LNCaP clone FGC (cell line): Measurements from ENCODE around the gene TMEM138.

ENCODE experiments used
- DNase-seq: peaks from one replicate; pipeline ENCODE4 v3.0.0-alpha.2; 2011; ENCODE audit warnings: low read depth
- H3K4me3 ChIP-seq: 2 replicates; pipeline ENCODE4 v1.5.1; 2011; ENCODE audit warnings: mild to moderate bottlenecking, low read depth, low read length, control low read depth
- TF ChIP-seq, protein P1 (sequence below): IDR thresholded peaks from 2 replicates; pipeline ENCODE4 v1.5.1; 2012; ENCODE audit warnings: mild to moderate bottlenecking; ENCODE audit not compliant: control insufficient read depth, insufficient read depth; ENCODE audit errors: extremely low read depth

Gene TMEM138

DNA sequence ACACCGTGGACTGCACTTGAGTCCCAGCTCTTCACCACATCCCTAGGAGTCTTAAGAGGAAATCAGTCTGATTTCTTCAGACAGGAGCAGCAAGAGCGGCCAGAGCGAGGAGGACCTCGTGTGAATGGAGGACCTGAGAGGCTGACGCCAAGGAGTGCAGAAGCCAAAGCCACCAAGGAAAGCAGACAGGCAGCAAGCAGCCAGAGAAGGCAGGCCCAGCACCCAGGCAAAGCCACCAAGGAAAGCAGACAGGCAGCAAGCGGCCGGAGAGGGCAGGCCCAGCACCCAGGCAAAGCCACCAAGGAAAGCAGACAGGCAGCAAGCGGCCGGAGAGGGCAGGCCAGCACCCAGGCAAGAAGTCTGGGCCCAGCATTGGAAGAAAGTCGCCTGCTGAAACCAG lies 12.3 kb upstream of the TMEM138 start:
- TF ChIP-seq, protein P1, sequence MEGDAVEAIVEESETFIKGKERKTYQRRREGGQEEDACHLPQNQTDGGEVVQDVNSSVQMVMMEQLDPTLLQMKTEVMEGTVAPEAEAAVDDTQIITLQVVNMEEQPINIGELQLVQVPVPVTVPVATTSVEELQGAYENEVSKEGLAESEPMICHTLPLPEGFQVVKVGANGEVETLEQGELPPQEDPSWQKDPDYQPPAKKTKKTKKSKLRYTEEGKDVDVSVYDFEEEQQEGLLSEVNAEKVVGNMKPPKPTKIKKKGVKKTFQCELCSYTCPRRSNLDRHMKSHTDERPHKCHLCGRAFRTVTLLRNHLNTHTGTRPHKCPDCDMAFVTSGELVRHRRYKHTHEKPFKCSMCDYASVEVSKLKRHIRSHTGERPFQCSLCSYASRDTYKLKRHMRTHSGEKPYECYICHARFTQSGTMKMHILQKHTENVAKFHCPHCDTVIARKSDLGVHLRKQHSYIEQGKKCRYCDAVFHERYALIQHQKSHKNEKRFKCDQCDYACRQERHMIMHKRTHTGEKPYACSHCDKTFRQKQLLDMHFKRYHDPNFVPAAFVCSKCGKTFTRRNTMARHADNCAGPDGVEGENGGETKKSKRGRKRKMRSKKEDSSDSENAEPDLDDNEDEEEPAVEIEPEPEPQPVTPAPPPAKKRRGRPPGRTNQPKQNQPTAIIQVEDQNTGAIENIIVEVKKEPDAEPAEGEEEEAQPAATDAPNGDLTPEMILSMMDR = no peak
- no peak for DNase-seq
- H3K4me3 ChIP-seq = no peak overlapping the region

DNA sequence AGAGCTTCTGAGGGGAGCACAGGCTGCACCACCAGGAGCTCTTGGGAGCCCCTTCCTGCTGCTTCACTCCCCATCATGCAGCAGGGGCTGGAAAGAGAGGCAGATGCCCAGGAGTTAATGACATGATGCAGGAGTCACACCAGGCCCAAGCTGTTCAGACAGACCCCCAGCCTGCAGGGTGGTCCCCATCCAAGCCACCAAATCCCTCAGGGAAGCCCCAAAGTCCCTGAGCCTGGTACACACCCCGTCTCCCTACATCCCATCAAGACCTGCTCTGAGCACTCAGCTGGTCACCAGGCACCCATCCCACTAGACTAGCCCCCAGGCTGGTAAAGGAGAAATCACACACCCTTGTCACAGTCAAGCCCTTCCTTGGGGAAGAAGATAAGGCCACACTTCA lies 11.8 kb upstream of the TMEM138 start:
- no peak for DNase-seq
- TF ChIP-seq, protein P1 = no peak
- H3K4me3 ChIP-seq = no peak overlapping the region

DNA sequence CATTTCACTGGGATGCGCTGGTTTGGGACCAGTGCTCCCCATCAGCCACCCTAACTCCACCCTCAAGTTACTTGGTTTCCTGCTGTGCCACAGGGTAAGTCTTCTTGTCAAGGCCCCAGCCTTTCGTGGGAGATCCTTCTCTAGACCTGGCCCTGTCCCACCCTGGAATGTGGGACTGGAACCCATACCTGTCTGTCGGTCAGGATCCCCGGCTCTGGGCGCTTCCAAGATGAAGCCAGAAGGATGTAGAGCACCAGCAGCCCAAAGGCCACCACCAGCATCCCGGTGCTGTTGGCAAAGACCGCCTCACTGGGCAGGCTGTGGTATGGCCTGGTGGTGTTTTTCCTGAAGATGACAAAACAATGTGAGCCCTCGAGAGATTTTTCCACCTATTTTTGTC lies 11.4 kb upstream of the TMEM138 start:
- TF ChIP-seq, protein P1 = no peak
- H3K4me3 ChIP-seq = no peak overlapping the region
- no peak for DNase-seq

DNA sequence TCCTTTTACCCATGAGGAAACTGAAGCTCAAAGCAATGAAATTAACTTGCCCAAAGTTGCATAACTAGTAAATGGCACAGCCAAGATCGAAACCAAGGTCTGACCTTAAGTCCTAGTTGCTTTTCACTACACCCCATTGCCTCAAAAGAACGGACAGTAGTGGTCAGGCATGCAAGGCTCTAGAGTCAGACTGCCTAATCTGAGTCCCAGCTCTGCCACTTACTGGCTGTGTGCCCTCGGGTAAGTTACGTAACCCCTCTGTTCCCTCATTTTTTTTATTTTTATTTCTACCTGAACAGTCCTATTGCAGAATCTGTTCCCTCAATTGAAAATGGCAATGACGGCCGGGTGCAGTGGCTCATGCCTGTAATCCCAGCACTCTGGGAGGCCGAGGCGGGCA lies 10.1 kb upstream of the TMEM138 start:
- DNase-seq = no peak
- no peak overlapping the region for H3K4me3 ChIP-seq
- TF ChIP-seq, protein P1 = no peak

DNA sequence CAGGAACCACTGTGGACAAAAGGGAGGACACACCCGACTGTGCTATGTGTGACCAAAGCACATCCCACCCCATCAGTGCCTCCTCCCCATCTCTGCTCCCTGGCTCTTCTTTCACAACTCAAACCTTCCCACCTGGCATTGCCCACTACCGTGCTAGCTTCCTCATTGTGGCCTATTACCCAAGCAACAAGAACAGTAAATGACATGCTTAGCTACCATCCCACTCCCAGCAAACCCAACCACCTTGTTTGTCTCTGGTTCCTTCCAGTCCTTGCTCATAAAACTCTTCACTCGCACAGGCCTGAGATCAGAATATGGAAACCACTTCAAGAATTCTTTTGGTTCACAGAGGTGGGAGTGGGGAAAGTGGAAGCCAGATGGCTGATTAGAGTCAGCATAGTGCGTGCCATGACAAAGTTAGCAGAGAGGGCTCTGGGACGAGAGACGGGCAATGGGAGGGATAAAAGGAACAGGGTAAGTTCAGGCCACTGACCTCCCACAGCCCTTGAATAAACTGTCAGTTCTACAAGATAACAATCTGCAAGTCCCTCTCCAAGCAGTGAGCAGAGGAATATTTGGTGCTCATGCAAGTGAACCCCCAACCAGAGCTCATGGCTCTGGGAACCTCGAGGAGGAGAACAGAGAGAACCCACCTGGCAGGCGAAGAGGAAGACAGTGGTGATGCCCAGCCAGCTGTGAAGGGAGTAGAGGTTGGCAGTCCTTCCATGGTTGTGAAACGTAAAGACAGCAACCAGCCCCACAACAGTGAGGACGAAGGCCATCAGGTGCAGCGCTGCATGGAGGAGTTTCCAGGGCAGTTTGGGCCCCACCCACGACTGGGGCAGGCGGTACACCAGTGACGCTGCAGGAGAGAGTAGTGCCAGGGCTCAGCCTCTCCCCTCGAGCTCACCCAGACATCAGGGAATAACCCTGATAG lies 8.8 kb upstream of the TMEM138 start:
- no peak for DNase-seq
- TF ChIP-seq, protein P1 = no peak
- H3K4me3 ChIP-seq = no peak overlapping the region

DNA sequence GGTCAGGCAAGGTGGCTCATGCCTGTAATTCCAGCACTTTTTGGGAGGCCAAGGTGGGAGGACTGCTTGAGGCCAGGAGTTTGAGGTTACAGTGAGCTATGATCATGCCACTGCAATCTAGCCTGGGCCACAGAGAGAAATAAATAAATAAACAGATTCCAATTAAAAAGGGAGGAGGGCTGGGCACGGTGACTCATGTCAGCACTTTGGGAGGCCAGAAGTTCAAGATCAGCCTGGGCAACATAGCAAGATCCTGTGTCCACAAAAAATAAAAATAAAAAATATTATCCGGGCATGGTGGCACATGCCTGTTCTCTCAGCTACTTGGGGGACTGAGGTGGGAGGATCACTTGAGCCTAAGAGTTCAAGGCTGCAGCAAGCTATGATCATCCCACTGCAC lies 8.0 kb upstream of the TMEM138 start:
- TF ChIP-seq, protein P1 = no peak
- DNase-seq = no peak
- no peak overlapping the region for H3K4me3 ChIP-seq

DNA sequence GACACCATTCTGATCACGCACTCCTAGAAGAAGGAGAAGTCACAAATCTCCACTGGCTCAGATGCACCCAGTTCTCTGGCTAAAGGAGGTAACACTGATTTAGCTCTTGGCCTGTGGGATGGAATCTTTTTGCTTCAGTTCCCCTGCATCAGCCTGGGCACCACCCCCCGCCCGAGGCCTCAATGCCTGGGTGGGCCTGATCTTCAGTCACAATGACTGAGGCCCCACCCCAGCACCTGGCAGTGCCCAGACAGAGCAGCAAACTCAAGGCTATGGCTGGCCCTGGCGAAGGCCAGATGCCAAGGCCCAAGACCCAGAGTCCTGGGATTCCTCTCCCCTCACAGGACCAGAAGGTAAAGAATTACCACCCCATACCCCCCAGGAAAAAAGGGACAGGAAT lies 5.5 kb upstream of the TMEM138 start:
- TF ChIP-seq, protein P1 = no peak
- DNase-seq = no peak
- H3K4me3 ChIP-seq = no peak overlapping the region
